IMR-90 (cell line): Measurements from ENCODE around the gene CREG1. TPM values are rescaled to one million over a fixed set of nuclear protein-coding genes. Genes with fewer than 3 reads are reported as not detected.

Experiments
- ATAC-seq: fragments of 200-7000 bp; cut with Tn5 transposase; 2 replicates; pipeline ENCODE4 v1.9.1; 2020; ENCODE audit warnings: low read depth, mild to moderate bottlenecking, moderate library complexity
- BruUV-seq: library from RNA; stranded (reverse); fragments of 400-500 nt; replicated peaks from 2 replicates; lab custom pipeline; 2021; lab: Mats Ljungman, UMichigan
- CTCF ChIA-PET: fragments of 300-600 bp; formaldehyde crosslinking; extraction: SDS; loops from one replicate; lab custom pipeline; 2021; ENCODE audit warnings: antibody characterized with exemption; lab: Yijun Ruan, JAX
- POLR2A ChIA-PET: fragments of 300-600 bp; sonication (Branson Sonifier 250); formaldehyde crosslinking; loops from one replicate; lab custom pipeline; 2022; ENCODE audit warnings: antibody characterized with exemption; ENCODE audit not compliant: unreplicated experiment; lab: Charles Lee
- DNase-seq: peaks from one replicate; pipeline ENCODE4 v3.0.0; 2013
- H2AFZ ChIP-seq: replicated peaks from 2 replicates; pipeline ENCODE3; 2013; ENCODE audit warnings: low read length, mild to moderate bottlenecking; ENCODE audit not compliant: poor library complexity
- H2AK5ac ChIP-seq: 2 replicates; pipeline ENCODE4 v1.6.1; 2013; ENCODE audit warnings: low read depth, low read length, inconsistent platforms
- H2AK9ac ChIP-seq: replicated peaks from 2 replicates; pipeline ENCODE3; 2013; ENCODE audit warnings: mild to moderate bottlenecking, low read depth, low read length, moderate library complexity; ENCODE audit not compliant: poor library complexity
- H2BK120ac ChIP-seq: 2 replicates; pipeline ENCODE4 v1.6.1; 2013; ENCODE audit warnings: low read depth, low read length, inconsistent platforms
- H2BK15ac ChIP-seq: 3 replicates; pipeline ENCODE4 v1.6.1; 2013; ENCODE audit warnings: low read depth, low read length, inconsistent platforms
- H2BK20ac ChIP-seq: 2 replicates; pipeline ENCODE4 v1.6.1; 2013; ENCODE audit warnings: low read depth, mild to moderate bottlenecking, inconsistent platforms, low read length, moderate library complexity
- H2BK5ac ChIP-seq: 2 replicates; pipeline ENCODE4 v1.6.1; 2013; ENCODE audit warnings: mild to moderate bottlenecking, low read depth, low read length, inconsistent platforms; ENCODE audit not compliant: poor library complexity, severe bottlenecking
- H3K14ac ChIP-seq: replicated peaks from 2 replicates; pipeline ENCODE4 v1.6.1; 2013; ENCODE audit warnings: low read depth, low read length, inconsistent platforms
- H3K18ac ChIP-seq: 2 replicates; pipeline ENCODE4 v1.6.1; 2013; ENCODE audit warnings: low read depth, low read length, control low read depth
- H3K23ac ChIP-seq: 2 replicates; pipeline ENCODE4 v1.6.1; 2013; ENCODE audit warnings: low read depth, low read length, inconsistent platforms
- H3K27ac ChIP-seq: 2 replicates; pipeline ENCODE4 v1.5.1; 2013; ENCODE audit warnings: mild to moderate bottlenecking, control low read depth, low read length; ENCODE audit not compliant: insufficient read depth
- H3K27me3 ChIP-seq: 2 replicates; pipeline ENCODE4 v1.6.1; 2013; ENCODE audit warnings: low read length; ENCODE audit not compliant: control insufficient read depth, insufficient read depth
- H3K36me3 ChIP-seq: 2 replicates; pipeline ENCODE4 v1.6.1; 2013; ENCODE audit warnings: low read length, mixed read lengths; ENCODE audit not compliant: control insufficient read depth, insufficient read depth
- H3K4ac ChIP-seq: 2 replicates; pipeline ENCODE4 v1.6.1; 2013; ENCODE audit warnings: low read depth, low read length, inconsistent platforms
- H3K4me1 ChIP-seq: 2 replicates; pipeline ENCODE4 v1.6.1; 2013; ENCODE audit warnings: low read length, mixed read lengths; ENCODE audit not compliant: control insufficient read depth, insufficient read depth
- H3K4me2 ChIP-seq: 2 replicates; pipeline ENCODE4 v1.6.1; 2013; ENCODE audit warnings: low read depth, mild to moderate bottlenecking, control low read depth, low read length, moderate library complexity
- H3K4me3 ChIP-seq: 2 replicates; pipeline ENCODE4 v1.5.1; 2013; ENCODE audit warnings: low read depth, mild to moderate bottlenecking, control low read depth, low read length, moderate library complexity; ENCODE audit not compliant: insufficient read depth
- H3K56ac ChIP-seq: 2 replicates; pipeline ENCODE4 v1.6.1; 2013; ENCODE audit warnings: low read length, inconsistent platforms; ENCODE audit not compliant: insufficient read depth; ENCODE audit errors: extremely low read depth
- H3K79me1 ChIP-seq, 2 experiments: 2 replicates each; pipeline ENCODE4 v1.6.1; 2013; ENCODE audit warnings: low read length in 2 of 2, inconsistent platforms in 1 of 2, low read depth in 1 of 2
- H3K9ac ChIP-seq: 2 replicates; pipeline ENCODE4 v1.6.1; 2013; ENCODE audit warnings: low read depth, low read length, control low read depth
- H3K9me1 ChIP-seq: 2 replicates; pipeline ENCODE4 v1.6.1; 2013; ENCODE audit warnings: low read length, inconsistent platforms; ENCODE audit not compliant: insufficient read depth
- H3K9me3 ChIP-seq: 2 replicates; pipeline ENCODE4 v1.6.1; 2013; ENCODE audit warnings: low read length; ENCODE audit not compliant: control insufficient read depth, insufficient read depth
- H4K20me1 ChIP-seq: 2 replicates; pipeline ENCODE4 v1.6.1; 2013; ENCODE audit warnings: low read length, inconsistent platforms; ENCODE audit not compliant: insufficient read depth
- H4K5ac ChIP-seq: 2 replicates; pipeline ENCODE4 v1.6.1; 2013; ENCODE audit warnings: mild to moderate bottlenecking, low read depth, low read length, control low read depth
- H4K8ac ChIP-seq, 2 experiments: 2 replicates each; pipeline ENCODE4 v1.6.1; 2013; ENCODE audit warnings: low read depth in 2 of 2, low read length in 2 of 2, control low read depth in 1 of 2, inconsistent platforms in 1 of 2
- H4K91ac ChIP-seq: 2 replicates; pipeline ENCODE4 v1.6.1; 2013; ENCODE audit warnings: low read depth, low read length, inconsistent platforms; ENCODE audit not compliant: insufficient read depth
- CEBPB ChIP-seq: IDR thresholded peaks from 2 replicates; pipeline ENCODE4 v1.6.1; 2012; ENCODE audit warnings: low read depth, low read length, improper control_type of control experiment
- MAZ ChIP-seq: IDR thresholded peaks from 2 replicates; pipeline ENCODE4 v1.6.1; 2012; ENCODE audit warnings: low read depth, mild to moderate bottlenecking, low read length, improper control_type of control experiment, moderate library complexity, borderline replicate concordance
- RAD21 ChIP-seq: IDR thresholded peaks from 2 replicates; pipeline ENCODE4 v1.6.1; 2012; ENCODE audit warnings: low read length, improper control_type of control experiment
- WGBS, 2 experiments: methylation state at CpG; one replicate each; pipeline versions ENCODE4 v1.1.5 to v1.1.7; 2013; ENCODE audit warnings: missing lambda C conversion rate in 2 of 2; ENCODE audit not compliant: insufficient read length in 1 of 2; ENCODE audit errors: extremely low coverage in 2 of 2; 5-methylcytosine and 5-hydroxymethylcytosine counted together
- dilution Hi-C: fragments of 300-500 bp; cut with HindIII; formaldehyde crosslinking; loops from one replicate; pipeline ENCODE4 v1.14.3; 2018; ENCODE audit warnings: low sequenced_read_pairs; ENCODE audit not compliant: unreplicated experiment
- in situ Hi-C: fragments of 300-500 bp; cut with MboI; formaldehyde crosslinking; loops from 3 replicates; pipeline ENCODE4 v1.14.3; 2019; ENCODE audit warnings: low sequenced_read_pairs, inconsistent platforms, mixed read lengths
- intact Hi-C: fragments of 100-400 bp; cut with micrococcal nuclease; formaldehyde crosslinking; loops from 2 replicates; pipeline ENCODE4 v1.10.0; 2022
- polyA plus RNA-seq, 3 experiments: library from polyadenylated mRNA; depleted of rRNA; stranded (reverse); fragments of >200 nt; gene quantifications; 2 replicates each; pipeline ENCODE4 v1.2.3, GENCODE V29; 2012; ENCODE audit warnings: low replicate concordance in 1 of 3
- total RNA-seq: library from RNA; depleted of rRNA; stranded (reverse); fragments of >200 nt; gene quantifications from 2 replicates; pipeline ENCODE4 v1.2.3, GENCODE V29; 2012
- TF ChIP-seq, protein P1 (sequence below): fragments of 150-350 bp; IDR thresholded peaks from 2 replicates; pipeline ENCODE4 v1.6.1; 2017; ENCODE audit warnings: mild to moderate bottlenecking, antibody characterized with exemption, low read length, low read depth

Gene CREG1
- total and polyA plus RNA-seq, 2 of the 4 experiments (the other 2 are of a cell fraction), result 2.9 to 6.4 TPM

DNA sequence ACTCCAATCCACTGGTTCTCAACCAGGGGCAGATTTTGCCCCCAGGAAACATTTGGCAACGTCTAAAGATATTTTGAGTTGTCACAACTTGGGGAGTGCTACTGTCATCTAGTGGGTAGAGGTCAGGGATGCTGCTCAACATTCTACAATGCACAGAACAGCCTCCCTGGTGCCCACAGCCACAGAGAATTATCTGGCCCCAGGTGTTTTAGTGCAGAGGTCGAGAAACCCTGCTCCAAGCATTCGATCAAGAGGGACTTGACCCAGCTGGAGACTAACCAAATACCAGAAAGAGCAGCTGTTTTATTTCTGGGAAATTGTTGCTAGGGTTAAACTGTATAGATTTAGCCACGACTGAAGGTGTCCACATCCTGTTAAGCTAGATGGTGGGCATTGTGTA, 54.5 kb downstream of the CREG1 start:
- Histone ChIP-seq H3K23ac (no peak overlapping the region), H3K4me3 (no peak overlapping the region), H3K9me1 (no peaks in the 10 kb centered on the region), H2BK20ac (no peak overlapping the region), H2BK15ac (no peak overlapping the region), H2AK9ac (no peak overlapping the region), H3K14ac (no peak overlapping the region), H2BK5ac (no peak overlapping the region), H3K4me2 (no peak overlapping the region), H3K4ac (no peak overlapping the region), H3K9ac (no peak overlapping the region), H3K36me3 (no peaks in the 10 kb centered on the region), H3K27me3 (peaks cover 34% of the 10 kb centered on the region), H2AK5ac (no peak overlapping the region), H4K91ac (no peak overlapping the region), H3K18ac (no peak overlapping the region), H3K79me1 (no peaks in the 10 kb centered on the region), H4K20me1 (no peaks in the 10 kb centered on the region), H3K4me1 (no peaks in the 10 kb centered on the region), H4K5ac (no peak overlapping the region), H4K8ac (no peak overlapping the region), H2BK120ac (no peak overlapping the region), H3K27ac (no peak overlapping the region), H3K56ac (no peak overlapping the region), H2AFZ (no peak overlapping the region), H3K9me3 (no peaks in the 10 kb centered on the region)
- no CpG with 5 or more reads among the region's 4 CpGs for WGBS, 2 experiments
- ChIA-PET POLR2A (no interaction called here), CTCF (no interaction called here)
- TF ChIP-seq RAD21 (no peak), MAZ (no peak), CEBPB (no peak)
- TF ChIP-seq, protein P1, sequence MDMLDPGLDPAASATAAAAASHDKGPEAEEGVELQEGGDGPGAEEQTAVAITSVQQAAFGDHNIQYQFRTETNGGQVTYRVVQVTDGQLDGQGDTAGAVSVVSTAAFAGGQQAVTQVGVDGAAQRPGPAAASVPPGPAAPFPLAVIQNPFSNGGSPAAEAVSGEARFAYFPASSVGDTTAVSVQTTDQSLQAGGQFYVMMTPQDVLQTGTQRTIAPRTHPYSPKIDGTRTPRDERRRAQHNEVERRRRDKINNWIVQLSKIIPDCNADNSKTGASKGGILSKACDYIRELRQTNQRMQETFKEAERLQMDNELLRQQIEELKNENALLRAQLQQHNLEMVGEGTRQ, result no peak
- in situ Hi-C loops, result no loop called here
- intact Hi-C loops, result no loop called here
- ATAC-seq (no peak), DNase-seq (no peak)
- BruUV-seq, result no TSS peak
- dilution Hi-C loops, result no loop called here
